NCI-H82 treated with DMSO at 0.1 percent for 48 hours (cell line): ENCODE results near the gene GCNT4.

Experiments
- DNase-seq: peaks from one replicate; lab custom pipeline; 2025; ENCODE audit not compliant: unreplicated experiment; lab: John Stamatoyannopoulos, UW

GCNT4 gene

DNA sequence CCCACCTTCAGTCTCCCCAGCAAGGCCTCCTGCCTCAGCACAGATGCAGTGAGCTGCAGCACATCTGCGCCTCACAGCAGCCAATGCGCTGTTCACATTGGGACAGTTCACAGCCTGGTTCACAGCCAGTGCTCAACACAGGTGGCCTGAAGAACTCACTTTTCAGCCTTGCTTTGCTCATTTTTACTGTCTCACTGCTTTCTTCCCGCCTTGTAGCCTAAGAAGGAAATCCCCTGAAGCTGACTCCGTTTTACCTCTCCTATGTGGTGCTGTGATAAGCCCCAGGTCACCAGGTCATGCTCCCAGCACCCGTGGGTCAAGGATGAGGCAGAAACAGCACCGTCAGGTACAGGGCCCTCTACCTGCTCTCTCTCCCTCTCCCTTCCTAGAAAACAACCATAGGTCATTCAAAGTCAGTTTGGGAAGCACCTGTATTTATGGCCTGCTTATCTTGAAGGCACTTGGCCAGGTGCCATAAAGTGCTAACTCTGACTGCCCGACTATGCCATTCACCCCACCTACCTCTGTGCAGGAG lies 1.1 kb downstream of the GCNT4 start:
- no peak for DNase-seq

DNA sequence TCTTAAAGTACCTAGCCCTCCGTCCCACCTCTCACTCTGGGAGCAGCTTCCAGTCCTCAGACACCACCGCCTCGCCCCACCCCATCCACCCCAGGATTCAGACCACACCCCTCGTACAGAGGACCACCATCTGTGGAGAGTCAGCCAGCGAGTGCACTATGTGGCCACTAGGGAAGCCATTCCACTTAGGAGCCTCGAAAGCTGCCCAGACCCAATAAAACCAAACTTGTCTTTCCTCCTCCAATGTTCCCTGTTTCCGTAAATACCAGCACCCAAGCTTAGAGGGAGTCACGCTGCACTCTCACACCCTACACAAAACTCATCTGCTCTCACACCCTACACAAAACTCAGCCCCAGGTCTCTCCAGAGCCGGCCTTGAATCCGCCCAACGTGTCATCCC lies 1.9 kb downstream of the GCNT4 start:
- no peak for DNase-seq

DNA sequence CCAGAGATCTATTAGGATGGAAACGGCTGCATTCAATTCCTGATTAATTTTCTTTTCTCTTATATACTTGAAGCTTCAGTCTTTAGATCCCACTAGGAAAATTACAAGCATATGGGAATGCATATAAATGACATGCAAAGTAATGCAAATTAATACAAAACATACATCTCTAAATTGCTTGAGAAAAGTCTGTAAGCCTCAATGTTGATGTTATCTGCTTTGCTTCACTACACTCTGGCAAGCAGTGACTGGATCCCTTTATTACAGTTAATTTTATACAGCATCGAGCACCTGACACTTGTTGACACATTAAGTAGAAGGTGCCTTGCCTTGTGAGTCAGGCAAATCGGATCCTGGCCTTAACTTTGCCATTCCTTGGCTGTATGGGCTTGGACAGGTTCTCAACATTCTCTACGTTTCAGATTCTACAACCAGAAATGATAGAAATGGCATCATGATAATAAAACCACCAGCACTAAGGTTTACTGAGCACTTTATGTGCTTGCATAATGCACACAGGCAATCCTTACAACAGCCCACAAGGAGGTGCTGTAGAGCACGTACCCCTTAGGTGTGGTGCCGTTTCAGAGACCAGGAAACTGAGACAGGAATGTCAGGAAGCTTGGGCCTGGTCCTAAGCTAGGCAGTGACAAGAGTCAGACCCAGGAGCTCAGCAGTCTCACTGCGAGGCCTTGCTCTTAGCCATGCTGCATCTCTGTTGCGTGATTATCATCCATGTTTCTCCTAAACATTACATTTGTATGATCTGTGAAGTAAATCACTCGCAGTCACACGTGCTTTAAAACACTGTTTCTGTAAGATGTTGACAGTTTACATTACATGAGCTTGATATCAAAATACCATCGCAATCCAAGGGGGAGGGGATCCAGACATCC lies 2.7 kb downstream of the GCNT4 start:
- no peak for DNase-seq

DNA sequence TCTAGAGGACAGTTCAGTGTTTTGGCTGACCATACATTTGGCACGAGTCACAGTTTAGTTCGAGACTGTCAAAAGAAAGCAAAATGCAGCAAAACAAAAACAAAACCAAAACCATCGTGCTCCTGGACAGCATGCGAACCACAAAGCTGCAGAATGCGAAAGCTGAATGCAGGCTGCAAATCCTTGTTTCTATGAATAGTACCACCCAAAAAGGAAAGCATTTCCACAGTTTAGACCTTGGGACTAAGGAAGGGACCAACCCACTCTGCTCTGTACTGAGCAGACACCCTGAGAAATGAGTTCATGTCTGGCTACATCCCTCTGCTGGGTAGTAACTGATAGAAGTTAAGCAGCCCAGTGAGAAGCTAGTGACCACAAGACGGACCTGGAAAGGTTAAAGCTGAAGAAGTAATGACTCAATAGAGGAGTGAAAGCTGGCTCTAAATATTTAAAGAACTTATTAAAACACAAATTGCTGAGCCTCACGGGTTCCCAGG lies 3.9 kb downstream of the GCNT4 start:
- no peak for DNase-seq

DNA sequence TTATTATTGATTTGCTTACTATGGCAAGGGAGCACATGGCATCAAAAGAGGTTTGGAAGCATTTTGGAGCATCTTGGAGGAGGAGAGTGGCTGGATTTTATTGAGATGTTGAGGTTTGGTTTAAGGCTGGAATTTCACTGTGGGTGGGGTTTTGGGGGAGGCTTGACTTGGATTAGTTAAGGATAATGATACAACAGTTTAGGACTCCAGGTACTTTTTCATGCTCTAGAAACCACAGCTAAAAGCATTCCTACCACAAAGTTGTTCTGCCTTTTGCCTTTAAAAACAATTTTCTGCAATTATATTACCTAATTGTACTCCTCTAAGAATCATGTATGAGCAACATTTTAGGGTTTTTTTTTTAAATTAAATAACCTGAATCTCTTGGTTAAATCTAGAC lies 5.0 kb downstream of the GCNT4 start:
- no peak for DNase-seq

DNA sequence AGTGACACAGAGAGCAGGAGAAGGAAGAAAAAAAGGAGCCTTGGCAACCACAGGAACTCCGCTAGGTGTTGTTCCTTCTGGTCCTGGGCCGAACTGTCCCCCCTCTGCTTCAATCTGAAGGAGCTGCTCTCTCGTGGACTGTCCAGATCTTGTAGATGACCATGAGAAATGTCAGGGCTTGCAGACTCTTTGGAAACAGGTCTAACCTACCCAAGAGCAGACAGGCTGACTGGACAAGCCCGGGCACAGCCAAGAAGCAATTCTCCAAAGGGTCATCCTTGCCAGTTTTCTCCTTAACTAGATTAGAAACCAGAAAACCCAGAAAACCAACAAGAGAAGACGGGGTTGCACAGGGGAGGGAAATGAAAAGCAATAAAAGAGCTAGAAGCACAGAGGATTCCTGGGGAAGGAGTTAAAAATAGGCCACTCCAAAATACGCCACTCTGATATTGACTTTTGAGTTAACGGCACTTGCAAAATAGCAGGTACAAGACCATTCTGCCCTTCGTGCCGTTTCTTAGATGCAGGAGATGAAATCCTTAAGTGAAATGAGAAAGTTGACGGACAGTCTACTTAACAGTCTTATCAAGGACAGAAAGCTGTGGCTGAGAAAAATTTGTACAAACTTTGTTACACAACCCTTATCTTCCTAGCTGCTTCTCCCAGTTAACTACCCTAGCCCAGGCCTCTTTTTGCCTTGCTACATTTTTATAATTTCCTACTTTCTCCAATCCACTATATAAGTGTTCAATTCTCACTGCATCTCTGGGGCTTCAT lies 5.8 kb downstream of the GCNT4 start:
- no peak for DNase-seq

DNA sequence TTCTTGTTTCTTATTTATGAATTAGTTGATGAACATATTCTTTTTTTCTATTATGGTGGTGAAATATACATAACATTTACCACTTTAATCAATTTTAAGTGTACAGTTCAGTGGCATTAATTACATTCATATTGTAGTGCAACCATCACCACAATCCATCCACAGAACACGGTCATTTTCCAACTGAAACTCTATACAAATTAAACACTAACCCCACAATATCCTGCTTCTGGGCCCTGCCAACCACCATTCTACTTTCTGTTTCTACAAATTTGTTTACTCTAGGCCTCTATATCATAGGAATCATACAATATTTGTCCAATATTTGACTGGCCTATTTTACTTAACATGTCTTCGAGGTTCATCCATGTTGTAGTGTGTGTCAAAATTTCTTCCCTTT lies 7.3 kb downstream of the GCNT4 start:
- no peak for DNase-seq

DNA sequence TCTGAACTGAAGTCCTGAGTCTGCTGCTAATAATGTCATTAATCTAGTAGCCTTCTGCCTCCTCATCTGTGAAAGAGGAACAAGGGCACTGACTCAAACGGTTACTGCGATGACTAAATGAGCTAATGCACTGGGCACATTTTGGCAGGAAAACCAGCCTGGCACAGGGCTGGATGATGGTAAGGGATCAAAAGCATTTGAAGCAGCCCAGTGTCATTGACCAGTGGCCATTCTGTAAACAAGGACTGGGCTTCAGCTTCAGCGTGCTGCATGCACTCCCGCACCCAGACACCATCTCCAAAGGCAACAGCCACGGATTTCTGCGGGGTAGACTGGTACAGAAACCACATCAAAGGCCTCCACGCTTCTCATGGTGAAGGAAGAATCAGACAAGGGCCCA lies 8.0 kb downstream of the GCNT4 start:
- no peak for DNase-seq

DNA sequence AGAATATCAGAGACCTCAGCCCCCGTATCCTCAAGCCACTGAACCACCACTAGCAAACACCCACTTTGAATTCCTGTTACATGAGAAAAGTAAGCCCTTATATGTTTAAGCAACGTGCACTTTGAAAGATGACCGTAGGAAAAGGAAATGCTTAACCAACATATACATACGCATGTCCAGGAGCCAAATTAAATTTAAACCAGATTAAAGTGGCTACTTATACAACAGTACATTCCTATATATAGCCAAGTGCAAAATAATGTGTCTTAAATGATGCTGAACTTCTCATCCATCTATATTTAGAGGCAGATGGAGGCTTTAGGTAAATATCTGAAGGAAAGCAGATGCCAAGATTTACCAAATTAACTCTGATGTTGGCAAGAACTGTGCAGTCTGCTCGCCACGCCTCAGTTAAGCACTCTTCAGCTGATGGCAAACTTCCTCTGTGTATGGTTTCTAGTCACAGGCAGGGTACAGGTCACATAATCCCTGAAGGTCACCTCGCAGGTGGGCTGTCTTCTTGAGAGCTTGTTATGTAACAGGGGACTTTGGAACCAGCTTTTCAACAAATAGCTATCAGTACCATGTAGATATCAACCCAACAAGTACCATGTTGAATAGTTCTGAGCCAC lies 8.6 kb downstream of the GCNT4 start:
- no peak for DNase-seq

DNA sequence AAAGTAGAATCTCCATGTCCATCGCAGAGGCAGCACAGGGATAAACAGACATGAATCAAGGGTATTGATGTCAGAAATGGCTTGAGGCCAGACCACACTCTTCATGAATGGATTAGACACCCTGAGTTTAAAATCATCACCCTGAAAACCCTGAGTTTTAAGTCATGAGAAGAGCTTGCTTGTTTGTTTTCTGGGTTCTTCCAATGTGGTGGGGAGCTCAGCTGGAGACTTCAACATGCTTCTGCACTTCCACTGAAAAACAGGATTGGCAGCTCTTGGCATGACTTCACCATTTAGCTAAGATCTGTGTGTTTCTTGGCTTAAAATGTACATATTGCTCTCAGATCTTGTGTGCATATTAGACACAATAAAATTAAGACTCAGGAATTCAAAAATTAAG lies 9.8 kb downstream of the GCNT4 start:
- DNase-seq, result no peak

DNA sequence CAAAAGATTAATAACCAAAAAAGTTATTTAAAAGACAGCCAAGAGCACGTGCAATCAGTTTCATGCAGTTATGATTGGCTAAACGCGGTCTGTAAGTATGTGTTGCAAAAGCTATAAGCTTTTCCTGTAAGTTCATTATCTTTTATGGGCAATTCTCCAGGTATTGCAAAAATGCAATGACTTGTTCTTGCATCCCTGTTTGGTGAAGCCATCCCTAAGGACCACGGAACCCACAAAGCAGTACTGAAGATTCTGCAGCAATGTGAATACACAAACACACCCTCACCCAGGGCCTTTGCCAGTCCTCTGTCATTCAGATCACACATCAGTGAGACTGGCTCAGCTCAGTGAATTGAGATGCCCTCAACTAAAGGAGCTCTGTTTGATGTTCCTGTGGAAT lies 11.4 kb downstream of the GCNT4 start:
- DNase-seq, result no peak

DNA sequence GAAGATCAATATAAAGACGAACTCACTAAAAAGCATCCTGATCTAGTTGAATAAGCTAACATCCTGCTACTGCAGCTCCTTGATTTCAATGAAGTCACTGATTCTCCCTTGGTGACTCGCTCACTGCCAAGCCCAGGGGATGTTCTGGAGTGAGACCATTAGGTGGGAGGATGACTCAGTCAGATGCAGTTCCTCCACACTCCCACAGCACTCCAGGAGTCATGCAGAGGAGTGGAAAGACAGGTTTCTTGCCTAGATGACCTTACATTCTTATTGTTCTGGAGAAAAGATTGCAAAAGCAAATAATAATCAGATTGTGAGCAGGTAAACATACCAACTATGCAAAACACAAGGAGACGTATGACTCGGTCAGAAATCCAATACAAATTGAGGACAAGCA lies 15.3 kb downstream of the GCNT4 start:
- no peak for DNase-seq

DNA sequence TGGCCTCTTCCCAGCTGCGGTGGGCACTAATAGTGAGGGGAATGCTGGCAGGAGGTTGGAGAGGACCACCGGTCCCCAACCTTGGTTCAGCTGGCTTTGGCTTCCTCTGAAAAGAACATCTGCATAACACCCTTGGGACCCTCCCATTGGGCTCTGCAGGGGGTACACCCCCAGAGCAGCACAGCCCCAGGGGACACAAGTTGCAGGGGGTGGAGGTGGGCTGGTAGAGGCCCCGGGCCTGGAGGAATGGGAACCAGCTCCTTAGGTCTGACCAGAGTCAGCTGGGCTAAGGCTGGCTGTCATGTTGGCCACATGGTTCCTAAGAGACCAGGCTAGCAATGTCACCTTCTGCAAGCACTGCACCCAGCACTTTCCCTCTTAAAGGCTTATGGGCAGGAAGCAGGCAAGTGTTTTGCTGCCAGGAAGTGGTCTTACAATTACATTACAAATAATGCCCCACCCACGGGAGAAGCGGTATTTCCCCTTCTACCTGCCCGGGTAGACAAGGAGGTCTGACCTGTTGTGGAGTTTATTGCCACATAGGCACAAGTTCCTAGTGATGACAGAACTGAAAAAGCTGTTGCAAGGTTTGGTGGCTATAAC lies 18.1 kb downstream of the GCNT4 start:
- no peak for DNase-seq

DNA sequence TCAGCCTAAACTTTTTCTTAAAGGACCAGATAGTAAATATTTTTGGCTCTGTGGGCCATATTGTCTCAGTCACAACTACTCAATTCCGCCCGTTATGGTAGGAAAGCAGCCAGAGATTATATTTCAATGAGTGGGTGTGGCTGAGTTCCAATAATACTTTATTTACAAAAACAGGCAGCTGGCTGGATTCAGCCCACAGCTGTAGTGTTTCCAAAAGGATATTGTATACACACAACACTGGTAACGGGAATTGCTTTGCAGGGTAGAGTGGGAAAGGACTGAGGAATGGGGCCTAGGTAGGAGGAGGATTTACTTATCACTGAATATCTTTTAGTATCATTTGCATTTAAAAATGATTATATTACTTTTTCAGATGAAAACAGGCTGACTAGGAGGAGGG lies 21.0 kb downstream of the GCNT4 start:
- DNase-seq, result no peak

DNA sequence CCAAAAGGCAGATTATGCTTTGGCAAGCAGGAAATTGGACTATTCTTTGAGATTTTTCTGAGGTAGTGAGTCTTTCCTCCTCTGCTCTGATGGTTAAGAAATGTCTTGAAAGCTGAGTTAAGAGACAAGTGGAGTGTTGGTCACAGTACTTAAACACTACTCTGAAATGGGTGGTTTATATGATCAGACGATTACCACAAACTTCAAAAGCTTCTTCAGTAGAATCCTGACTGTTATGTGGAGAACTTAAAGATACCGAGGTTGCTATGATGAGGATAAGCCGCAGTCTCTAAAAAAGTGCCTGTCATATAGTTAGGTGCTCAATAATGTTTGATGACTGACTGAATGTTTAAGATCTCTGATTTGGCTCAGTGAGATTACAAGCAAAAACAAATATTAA lies 24.3 kb downstream of the GCNT4 start:
- DNase-seq, result no peak

DNA sequence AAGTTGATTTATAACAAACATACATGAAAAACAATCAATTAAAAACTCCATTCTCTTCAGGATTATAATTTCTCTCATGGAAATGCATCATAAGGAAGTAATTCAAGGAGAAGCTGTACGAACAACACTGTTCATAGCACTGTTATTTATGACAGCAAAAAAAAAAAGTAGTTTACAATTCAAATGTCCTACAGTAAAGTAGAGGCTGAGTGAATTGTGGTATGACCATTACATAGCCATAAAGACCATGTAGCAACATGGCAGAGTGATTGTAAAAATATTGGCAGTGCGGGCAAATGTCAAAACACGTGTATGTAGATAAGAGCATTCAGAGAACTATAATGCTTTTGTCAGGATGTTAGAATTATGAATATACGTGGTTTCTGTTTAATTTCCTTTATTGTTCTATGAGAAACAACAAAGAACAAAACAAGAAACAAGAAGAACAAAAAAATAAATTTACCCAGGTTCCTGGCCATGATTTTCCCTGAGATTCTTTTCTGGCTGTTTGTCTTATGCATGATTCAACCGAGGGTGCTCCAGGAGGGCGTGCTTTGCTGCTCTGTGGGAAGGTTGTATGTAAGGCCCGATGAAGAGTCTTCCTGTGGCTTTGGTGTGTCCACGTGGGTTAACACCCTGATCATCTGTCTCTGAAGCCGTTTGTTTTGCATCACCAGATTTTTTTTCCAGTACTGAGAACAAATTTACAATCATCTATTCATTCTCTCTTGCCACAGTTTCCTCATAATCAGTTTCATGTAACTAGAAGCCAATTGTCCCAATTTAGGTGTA lies 28.8 kb downstream of the GCNT4 start:
- no peak for DNase-seq

DNA sequence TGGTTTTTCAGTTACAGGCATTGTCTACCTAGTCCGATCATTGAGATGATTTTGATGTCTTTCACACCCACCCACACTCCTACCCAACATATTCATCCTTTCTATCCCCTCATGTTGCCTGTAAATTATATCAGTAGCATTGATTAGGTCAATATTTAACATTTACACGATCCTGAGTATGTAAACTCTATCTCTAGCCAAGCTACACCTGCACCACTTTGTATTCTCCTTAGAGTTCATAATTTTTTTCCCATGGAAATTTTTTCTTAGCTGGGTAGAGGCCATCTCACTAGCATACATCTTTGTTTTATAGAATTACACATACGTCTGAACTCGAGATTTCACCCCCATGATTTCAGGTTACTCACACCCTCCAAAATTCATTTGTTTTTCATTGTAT lies 30.6 kb downstream of the GCNT4 start:
- no peak for DNase-seq

DNA sequence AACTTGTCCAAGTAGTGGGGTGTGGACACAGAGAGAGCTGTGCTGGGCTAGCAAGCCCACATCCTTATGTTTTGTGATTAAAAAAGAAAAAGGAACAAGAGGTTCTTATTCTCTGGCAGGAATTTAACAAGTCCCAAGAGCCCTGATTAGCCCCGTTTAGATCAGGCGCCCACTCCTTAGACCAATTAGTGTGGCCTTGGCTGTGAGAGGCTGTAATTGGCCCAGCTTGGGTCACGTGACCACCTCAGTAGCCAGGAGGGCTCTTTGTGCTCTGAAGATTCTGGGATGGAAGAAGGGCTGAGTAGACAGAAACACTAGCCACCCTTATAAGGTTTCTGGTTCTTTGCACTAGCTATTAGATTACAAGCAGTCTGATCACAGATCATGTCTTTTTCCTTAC lies 31.1 kb downstream of the GCNT4 start:
- no peak for DNase-seq

DNA sequence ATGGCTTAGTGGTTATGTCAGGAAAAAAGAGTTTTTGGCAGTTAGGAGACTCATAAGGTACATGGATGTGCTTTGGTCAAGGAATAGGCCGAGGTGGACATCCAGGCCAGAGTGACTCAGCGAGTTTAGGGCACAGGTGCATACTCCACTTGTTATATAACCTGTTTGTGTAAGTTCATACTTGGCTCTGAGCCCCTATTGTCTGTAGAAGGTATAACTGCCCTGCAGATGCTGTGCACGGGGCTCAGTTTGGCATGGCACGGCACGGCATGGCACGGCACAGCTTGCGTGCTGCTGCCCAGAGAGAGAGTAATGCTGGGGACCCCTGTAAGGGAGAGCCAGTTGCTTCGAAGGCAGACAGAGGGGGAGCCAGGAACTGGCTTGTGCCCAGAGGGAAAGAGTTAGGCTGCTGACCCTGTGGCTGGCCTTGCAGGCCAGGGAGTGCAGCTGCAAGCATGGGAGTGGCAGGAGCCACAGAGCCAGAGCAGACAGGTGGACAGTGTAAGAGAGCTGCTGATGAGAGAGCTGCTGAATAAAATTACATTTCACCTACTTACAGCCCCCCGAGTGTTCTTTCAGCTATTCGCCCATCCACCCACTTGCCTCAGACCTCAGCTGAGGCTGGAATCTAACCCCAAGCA lies 32.2 kb downstream of the GCNT4 start:
- DNase-seq, result no peak
